SH-SY5Y (cell line): ENCODE data around the gene FAM149A.

Experiments
- GATA2 ChIP-seq: IDR thresholded peaks from 2 replicates; pipeline ENCODE4 v1.6.1; 2011; ENCODE audit warnings: mild to moderate bottlenecking, low read depth, low read length
- GATA3 ChIP-seq: IDR thresholded peaks from 2 replicates; pipeline ENCODE4 v1.6.1; 2011; ENCODE audit warnings: low read depth, mild to moderate bottlenecking, low read length, moderate library complexity

DNA sequence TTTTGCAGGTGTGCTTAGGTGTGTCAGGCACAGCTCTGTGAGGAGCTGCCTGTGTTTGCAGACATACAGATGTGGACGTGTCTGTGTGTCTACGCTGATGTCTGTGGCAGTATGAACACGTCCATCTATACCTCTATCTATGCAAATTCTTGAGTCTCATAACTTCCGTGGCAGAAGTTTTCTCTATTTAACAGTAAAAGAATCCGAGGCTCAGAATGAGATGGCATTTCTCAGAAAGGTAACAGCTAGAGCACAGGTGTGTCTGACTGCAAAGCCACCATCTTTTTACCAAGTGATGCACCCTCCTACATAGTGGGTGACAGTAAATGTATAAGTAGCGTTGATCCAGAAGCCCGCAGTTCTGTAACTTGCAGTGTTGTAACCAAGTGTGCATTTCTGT, 47.0 kb downstream of the FAM149A start:
- TF ChIP-seq GATA2, result no peak
- no peak for TF ChIP-seq GATA3
